ENCODE measurements around the gene CCDC102A.

Gene CCDC102A

GRCh38 chr16:57576429-57576870 is 40.1 kb upstream of the CCDC102A start:
- no peak; the same call in none of the 2 replicates for TF ChIP-seq CTCF (IDR thresholded peaks at IDR 0.05; ENCODE audit: low read depth, low read length)
- no peak for DNase-seq (ENCODE audit: extremely low read depth, low read depth)

- DNase-seq (ENCODE audit: extremely low read depth, low read depth): no peak
- no peak for TF ChIP-seq CTCF (IDR thresholded peaks at IDR 0.05; ENCODE audit: low read depth, low read length)
Observed at GRCh38 chr16:57575468-57576277, 39.3 kb upstream of the CCDC102A start.

GRCh38 chr16:57574646-57575467 is 38.5 kb upstream of the CCDC102A start:
- DNase-seq (ENCODE audit: extremely low read depth, low read depth): no peak

GRCh38 chr16:57574086-57574485 is 37.7 kb upstream of the CCDC102A start:
- no peak for DNase-seq (ENCODE audit: extremely low read depth, low read depth)
- no peak for TF ChIP-seq CTCF (IDR thresholded peaks at IDR 0.05; ENCODE audit: low read depth, low read length)

More at GRCh38 chr16:57574646-57575467, 38.5 kb upstream of the CCDC102A start:
- no peak for TF ChIP-seq CTCF (IDR thresholded peaks at IDR 0.05; ENCODE audit: low read depth, low read length)

GRCh38 chr16:57572978-57573728 is 36.8 kb upstream of the CCDC102A start:
- TF ChIP-seq CTCF (IDR thresholded peaks at IDR 0.05; ENCODE audit: low read depth, low read length): no peak

GRCh38 chr16:57571098-57571497 is 34.7 kb upstream of the CCDC102A start:
- DNase-seq (ENCODE audit: extremely low read depth, low read depth): no peak
- no peak for TF ChIP-seq CTCF (IDR thresholded peaks at IDR 0.05; ENCODE audit: low read depth, low read length)

More at GRCh38 chr16:57572978-57573728, 36.8 kb upstream of the CCDC102A start:
- no peak for DNase-seq (ENCODE audit: extremely low read depth, low read depth)

Data from AG09319 (cell line).